ENCODE data around the gene CPTP.

The CPTP gene

GRCh38 chr1:1335283-1335682, 10.7 kb downstream of the CPTP start:
- no peak for DNase-seq

GRCh38 chr1:1335792-1336248, 11.2 kb downstream of the CPTP start:
- no peak for DNase-seq

- DNase-seq = no peak
Measured at GRCh38 chr1:1336446-1336845, 11.8 kb downstream of the CPTP start.

- DNase-seq = no peak
Measured at GRCh38 chr1:1336931-1337792, 12.6 kb downstream of the CPTP start.

- no peak for DNase-seq
Measured at GRCh38 chr1:1337793-1338147, 13.2 kb downstream of the CPTP start.

- no peak for DNase-seq
Measured at GRCh38 chr1:1338278-1338677, 13.7 kb downstream of the CPTP start.

GRCh38 chr1:1340185-1340584, 15.6 kb downstream of the CPTP start:
- no peak for DNase-seq

GRCh38 chr1:1340791-1341548, 16.4 kb downstream of the CPTP start:
- DNase-seq = no peak

- no peak for DNase-seq
Measured at GRCh38 chr1:1341549-1342021, 17.0 kb downstream of the CPTP start.

GRCh38 chr1:1342061-1342562, 17.5 kb downstream of the CPTP start:
- no peak for DNase-seq

GRCh38 chr1:1342584-1343115, 18.0 kb downstream of the CPTP start:
- no peak for DNase-seq

- no peak for DNase-seq
Measured at GRCh38 chr1:1343811-1344421, 19.3 kb downstream of the CPTP start.

GRCh38 chr1:1344655-1345361, 20.2 kb downstream of the CPTP start:
- no peak for DNase-seq

- DNase-seq = no peak
Measured at GRCh38 chr1:1345384-1345783, 20.8 kb downstream of the CPTP start.

- DNase-seq = no peak
Measured at GRCh38 chr1:1345860-1346500, 21.4 kb downstream of the CPTP start.

GRCh38 chr1:1346501-1346890, 21.9 kb downstream of the CPTP start:
- DNase-seq = no peak

- DNase-seq = no peak
Measured at GRCh38 chr1:1347026-1347595, 22.5 kb downstream of the CPTP start.

GRCh38 chr1:1347663-1348419, 23.2 kb downstream of the CPTP start:
- peak; percentile 61 for DNase-seq

GRCh38 chr1:1348420-1349255, 24.0 kb downstream of the CPTP start:
- DNase-seq = peak; percentile 56

Measured in right kidney (tissue), 1 donor.